Activated CD8-positive, alpha-beta memory T cell treated with anti-CD3 and anti-CD28 coated beads for 1 hour (primary cell): ENCODE data around the gene KIRREL2.

ENCODE experiments used
- DNase-seq, 2 donors: peaks; one replicate each; pipeline ENCODE4 v3.0.0-alpha.2; 2020; ENCODE audit warnings: low read depth in 1 of 2; ENCODE audit errors: extremely low read depth in 1 of 2

KIRREL2 gene

GRCh38 chr19:35913589-35913988 is 56.9 kb downstream of the KIRREL2 start:
- no peak for DNase-seq

GRCh38 chr19:35915443-35915842 is 58.7 kb downstream of the KIRREL2 start:
- DNase-seq, result no peak
